GM12872 (cell line): ENCODE results near the gene DNER.

ENCODE experiments used
- CTCF ChIP-seq: IDR thresholded peaks from 3 replicates; pipeline ENCODE4 v1.5.1; 2011; ENCODE audit warnings: low read depth, mild to moderate bottlenecking, low read length, moderate library complexity; ENCODE audit not compliant: insufficient read depth

Gene DNER

GRCh38 chr2:229572507-229573271 is 141.7 kb downstream of the DNER start:
- TF ChIP-seq CTCF: no peak

GRCh38 chr2:229571243-229571642 is 143.1 kb downstream of the DNER start:
- no peak for TF ChIP-seq CTCF

- TF ChIP-seq CTCF: no peak
Observed at GRCh38 chr2:229566370-229566769, 148.0 kb downstream of the DNER start.

- no peak for TF ChIP-seq CTCF
Observed at GRCh38 chr2:229564300-229564907, 150.0 kb downstream of the DNER start.

- TF ChIP-seq CTCF: no peak
Observed at GRCh38 chr2:229563388-229563787, 151.0 kb downstream of the DNER start.

- TF ChIP-seq CTCF: no peak
Observed at GRCh38 chr2:229562472-229563127, 151.8 kb downstream of the DNER start.

GRCh38 chr2:229559986-229560385 is 154.4 kb downstream of the DNER start:
- TF ChIP-seq CTCF: no peak
